GM12878 (cell line): ENCODE data around the gene SOX6. TPM values are rescaled to one million over a fixed set of nuclear protein-coding genes. Genes with fewer than 3 reads are reported as not detected.

Experiments used
- ATAC-seq: fragments of 200-7000 bp; cut with Tn5 transposase; 3 replicates; pipeline ENCODE4 v1.9.1; 2020; ENCODE audit warnings: mild to moderate bottlenecking, moderate library complexity
- BruUV-seq: library from RNA; stranded (reverse); fragments of 400-500 nt; replicated peaks from 2 replicates; lab custom pipeline; 2021; lab: Mats Ljungman, UMichigan
- CTCF ChIA-PET: fragments of 300-600 bp; sonication (Branson Sonifier 250); formaldehyde crosslinking; extraction: SDS; loops from one replicate; lab custom pipeline; 2021; ENCODE audit warnings: inconsistent platforms; lab: Yijun Ruan, JAX
- POLR2A ChIA-PET: fragments of 350-600 bp; formaldehyde crosslinking; extraction: SDS; loops from one replicate; lab custom pipeline; 2021; ENCODE audit warnings: inconsistent platforms; lab: Charles Lee
- RAD21 ChIA-PET: fragments of 300-600 bp; sonication (Branson Sonifier 250); formaldehyde crosslinking; loops from one replicate; lab custom pipeline; 2023; ENCODE audit warnings: antibody characterized with exemption; ENCODE audit not compliant: unreplicated experiment; lab: Charles Lee
- SMC1A ChIA-PET: fragments of 300-600 bp; sonication (Branson Sonifier 250); formaldehyde crosslinking; loops from one replicate; lab custom pipeline; 2023; ENCODE audit not compliant: unreplicated experiment, uncharacterized antibody; lab: Charles Lee
- DNase-seq: peaks from one replicate; pipeline ENCODE4 v3.0.0-alpha.2; 2011; ENCODE audit warnings: low read depth, low spot score
- FAIRE-seq: peaks from 3 replicates; lab custom pipeline; 2011; peaks lifted over from hg19 to GRCh38; lab: Jason Lieb, UNC
- H2AFZ ChIP-seq: 2 replicates; pipeline ENCODE4 v1.6.0; 2011; ENCODE audit warnings: low read depth, low read length, control low read depth; ENCODE audit not compliant: control insufficient read depth
- H3K27ac ChIP-seq: 2 replicates; pipeline ENCODE4 v1.5.1; 2011; ENCODE audit warnings: control low read depth; ENCODE audit not compliant: control insufficient read depth, insufficient read depth
- H3K27me3 ChIP-seq, 2 experiments: replicated peaks in 1 of 2; 2 replicates each; pipeline versions ENCODE4 v1.6.0 to v1.6.1; 2011; ENCODE audit warnings: low read length in 1 of 2; ENCODE audit not compliant: control insufficient read depth in 2 of 2, insufficient read depth in 2 of 2
- H3K36me3 ChIP-seq, 2 experiments: 2 replicates each; pipeline ENCODE4 v1.5.1; 2011; ENCODE audit warnings: low read length in 1 of 2; ENCODE audit not compliant: control insufficient read depth in 2 of 2, insufficient read depth in 2 of 2
- H3K4me1 ChIP-seq: 2 replicates; pipeline ENCODE4 v1.6.1; 2011; ENCODE audit warnings: mild to moderate bottlenecking, low read length, moderate library complexity, mixed read lengths; ENCODE audit not compliant: control insufficient read depth, insufficient read depth
- H3K4me2 ChIP-seq: 2 replicates; pipeline ENCODE4 v1.6.0; 2011; ENCODE audit warnings: control low read depth; ENCODE audit not compliant: control insufficient read depth, insufficient read depth
- H3K4me3 ChIP-seq: fragments of 200-600 bp; sonication (generic); 2 replicates; pipeline ENCODE4 v1.5.1; 2016
- H3K79me2 ChIP-seq: 2 replicates; pipeline ENCODE4 v1.6.0; 2011; ENCODE audit warnings: low read length; ENCODE audit not compliant: control insufficient read depth, insufficient read depth
- H3K9ac ChIP-seq: 2 replicates; pipeline ENCODE4 v1.8.0; 2011; ENCODE audit warnings: low read length, control low read depth, mixed read lengths; ENCODE audit not compliant: control insufficient read depth, insufficient read depth
- H3K9me3 ChIP-seq: replicated peaks from 3 replicates; pipeline ENCODE4 v1.5.1; 2011; ENCODE audit warnings: mild to moderate bottlenecking, low read length; ENCODE audit not compliant: control insufficient read depth, insufficient read depth
- H4K20me1 ChIP-seq: 2 replicates; pipeline ENCODE4 v1.6.0; 2011; ENCODE audit not compliant: control insufficient read depth, insufficient read depth
- BCL11A ChIP-seq: IDR thresholded peaks from 2 replicates; pipeline ENCODE4 v1.6.1; 2011; ENCODE audit warnings: low read depth, low read length
- CBX3 ChIP-seq: fragments of 200-600 bp; sonication (generic); IDR thresholded peaks from 2 replicates; pipeline ENCODE4 v1.6.1; 2016; ENCODE audit warnings: low read depth, borderline replicate concordance
- CBX5 ChIP-seq: sonication (generic); IDR thresholded peaks from 2 replicates; pipeline ENCODE4 v1.6.1; 2016; ENCODE audit warnings: low read depth, moderate library complexity, mild to moderate bottlenecking, inconsistent platforms
- EZH2 ChIP-seq: IDR thresholded peaks from 2 replicates; pipeline ENCODE4 v1.6.1; 2012; ENCODE audit warnings: low read depth, mild to moderate bottlenecking, control low read depth, inconsistent platforms, low read length, borderline replicate concordance; ENCODE audit not compliant: control insufficient read depth
- FOS ChIP-seq: IDR thresholded peaks from 3 replicates; pipeline ENCODE4 v1.6.1; 2011; ENCODE audit warnings: borderline replicate concordance; ENCODE audit not compliant: insufficient read length; ENCODE audit errors: extremely low read depth
- IKZF1 ChIP-seq: fragments of 450-650 bp; conservative IDR thresholded peaks from 2 replicates; pipeline ENCODE4 v1.6.1; 2017; ENCODE audit warnings: antibody characterized with exemption, mild to moderate bottlenecking
- IKZF2 ChIP-seq, 2 experiments: fragments of 450-650 bp; IDR thresholded peaks; 2 replicates each; pipeline ENCODE4 v1.6.1; 2017; ENCODE audit warnings: mild to moderate bottlenecking in 2 of 2, moderate library complexity in 2 of 2
- MYB ChIP-seq: fragments of 150-350 bp; IDR thresholded peaks from 2 replicates; pipeline ENCODE4 v1.6.1; 2014; ENCODE audit warnings: mild to moderate bottlenecking, low read depth, low read length, borderline replicate concordance
- MYC ChIP-seq: IDR thresholded peaks from 2 replicates; pipeline ENCODE4 v1.6.1; 2011; ENCODE audit warnings: mild to moderate bottlenecking, low read length, moderate library complexity, inconsistent platforms; ENCODE audit not compliant: insufficient read depth, insufficient replicate concordance, insufficient read length, severe bottlenecking
- NRF1 ChIP-seq: conservative IDR thresholded peaks from 2 replicates; pipeline ENCODE4 v1.6.1; 2011; ENCODE audit warnings: mild to moderate bottlenecking, low read depth, low read length, improper control_type of control experiment
- PAX8 ChIP-seq: fragments of 450-650 bp; IDR thresholded peaks from 2 replicates; pipeline ENCODE4 v1.6.1; 2017; ENCODE audit warnings: mild to moderate bottlenecking, moderate library complexity
- POLR2AphosphoS2 ChIP-seq: IDR thresholded peaks from 2 replicates; pipeline ENCODE4 v1.6.1; 2011; ENCODE audit warnings: low read depth, mild to moderate bottlenecking, low read length, improper control_type of control experiment, moderate library complexity
- SIX5 ChIP-seq: IDR thresholded peaks from 2 replicates; pipeline ENCODE4 v1.6.1; 2011; ENCODE audit warnings: mild to moderate bottlenecking, low read depth, low read length, moderate library complexity; ENCODE audit not compliant: severe bottlenecking
- SMC3 ChIP-seq: IDR thresholded peaks from 2 replicates; pipeline ENCODE4 v1.6.1; 2011; ENCODE audit warnings: low read length, improper control_type of control experiment, borderline replicate concordance
- SPI1 ChIP-seq: IDR thresholded peaks from 2 replicates; pipeline ENCODE4 v1.6.1; 2011; ENCODE audit warnings: low read depth, mild to moderate bottlenecking, low read length, moderate library complexity, borderline replicate concordance; ENCODE audit not compliant: insufficient read depth
- TARDBP ChIP-seq: IDR thresholded peaks from 2 replicates; pipeline ENCODE4 v1.6.1; 2016; ENCODE audit warnings: borderline replicate concordance
- TBL1XR1 ChIP-seq: IDR thresholded peaks from 2 replicates; pipeline ENCODE4 v1.6.1; 2012; ENCODE audit warnings: low read depth, low read length, improper control_type of control experiment
- ZZZ3 ChIP-seq: IDR thresholded peaks from 2 replicates; pipeline ENCODE4 v1.6.1; 2011; ENCODE audit warnings: low read depth; ENCODE audit not compliant: control insufficient read depth, insufficient read length
- WGBS: methylation state at CpG from one replicate; pipeline ENCODE4 v1.1.6; 2016; ENCODE audit warnings: low lambda C conversion rate; ENCODE audit not compliant: insufficient replicate concordance, insufficient coverage; ENCODE audit errors: missing lambda C conversion rate; 5-methylcytosine and 5-hydroxymethylcytosine counted together
- in situ Hi-C: fragments of 300-500 bp; cut with MboI; formaldehyde crosslinking; loops from 9 replicates; pipeline ENCODE4 v1.14.3; 2018; ENCODE audit warnings: mixed read lengths
- intact Hi-C: fragments of 100-400 bp; cut with micrococcal nuclease; formaldehyde crosslinking; loops from one replicate; pipeline ENCODE4 v1.14.2; 2022; ENCODE audit not compliant: unreplicated experiment
- polyA plus RNA-seq, 11 experiments: library from polyadenylated mRNA; depleted of rRNA in 4 of 11; unstranded in 6 of 11; stranded (reverse) in 5 of 11; fragments of >200 nt; fragmentation: Nextera tagmentation in 4 of 11; fragmentation: Illumina TruSeq in 1 of 11; extraction: Ambion mirVana in 4 of 11; extraction: Trizol in 1 of 11; gene quantifications; 1 replicate in 1 of 11; 2 replicates in 10 of 11; pipeline versions ENCODE4 v1.2.1 to v1.2.3, GENCODE V29; 2011 to 2016; ENCODE audit warnings: inconsistent platforms in 2 of 11, missing spikeins in 2 of 11, low read depth in 1 of 11
- total RNA-seq, 4 experiments: library from RNA; depleted of rRNA in 3 of 4; stranded (reverse); fragments of >200 nt in 3 of 4; fragmentation: Illumina TruSeq in 1 of 4; extraction: Trizol in 1 of 4; gene quantifications; 2 replicates each; pipeline versions ENCODE4 v1.2.1 to v1.2.3, GENCODE V29; 2013 to 2021
- TF ChIP-seq, protein P1 (sequence below): fragments of 450-650 bp; IDR thresholded peaks from 2 replicates; pipeline ENCODE4 v1.6.1; 2018; ENCODE audit warnings: mild to moderate bottlenecking, low read depth, moderate library complexity; ENCODE audit not compliant: partially characterized antibody
- TF ChIP-seq, protein P2 (sequence below): IDR thresholded peaks from 2 replicates; pipeline ENCODE4 v1.6.1; 2011; ENCODE audit warnings: borderline replicate concordance, low read depth, mild to moderate bottlenecking, moderate library complexity, low read length; ENCODE audit not compliant: insufficient read depth, poor library complexity, severe bottlenecking

Gene SOX6
- total and polyA plus RNA-seq, 10 of the 15 experiments (the other 5 are each of a cell fraction or from before 2014, with no cell fraction given) = 0.03 to 0.71 (median 0.29) TPM; not detected in 4

DNA sequence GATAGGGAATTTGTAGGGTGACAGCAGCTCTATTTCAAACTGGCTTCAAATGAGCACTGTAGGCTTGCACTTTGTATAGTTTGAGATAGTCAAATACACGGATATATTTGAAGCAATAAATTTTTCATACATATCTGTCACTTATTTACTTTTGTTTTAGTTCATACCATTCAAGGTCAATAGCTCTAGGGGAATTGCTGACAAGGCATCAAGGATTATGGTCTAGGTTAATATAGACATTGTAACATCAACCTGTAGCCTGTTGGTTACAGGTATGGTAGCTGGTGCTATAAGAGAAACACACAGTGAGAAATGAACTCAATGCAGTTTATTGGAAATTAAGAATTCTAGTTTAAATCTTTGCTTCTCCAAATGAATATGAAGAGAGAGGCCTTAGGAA lies 267.6 kb downstream of the SOX6 start:
- Histone ChIP-seq H2AFZ (no peak overlapping the region), H3K4me2 (no peak overlapping the region), H3K79me2 (no peaks in the 10 kb centered on the region), H3K36me3 (no peaks in the 10 kb centered on the region), H3K27ac (no peak overlapping the region)
- CTCF ChIA-PET = no interaction called here
- RAD21 ChIA-PET = no interaction called here
- SMC1A ChIA-PET = no interaction called here
- TF ChIP-seq SMC3 (no peak), BCL11A (no peak), IKZF2 (IDR thresholded peaks at IDR 0.05) (no peak), PAX8 (no peak), CBX3 (no peak), IKZF1 (no peak), EZH2 (no peak), MYC (no peak), MYB (no peak), TARDBP (no peak), ZZZ3 (no peak), FOS (no peak), POLR2AphosphoS2 (no peak), SPI1 (no peak), SIX5 (no peak), CBX5 (no peak), NRF1 (no peak), TBL1XR1 (no peak)
- TF ChIP-seq, protein P1, sequence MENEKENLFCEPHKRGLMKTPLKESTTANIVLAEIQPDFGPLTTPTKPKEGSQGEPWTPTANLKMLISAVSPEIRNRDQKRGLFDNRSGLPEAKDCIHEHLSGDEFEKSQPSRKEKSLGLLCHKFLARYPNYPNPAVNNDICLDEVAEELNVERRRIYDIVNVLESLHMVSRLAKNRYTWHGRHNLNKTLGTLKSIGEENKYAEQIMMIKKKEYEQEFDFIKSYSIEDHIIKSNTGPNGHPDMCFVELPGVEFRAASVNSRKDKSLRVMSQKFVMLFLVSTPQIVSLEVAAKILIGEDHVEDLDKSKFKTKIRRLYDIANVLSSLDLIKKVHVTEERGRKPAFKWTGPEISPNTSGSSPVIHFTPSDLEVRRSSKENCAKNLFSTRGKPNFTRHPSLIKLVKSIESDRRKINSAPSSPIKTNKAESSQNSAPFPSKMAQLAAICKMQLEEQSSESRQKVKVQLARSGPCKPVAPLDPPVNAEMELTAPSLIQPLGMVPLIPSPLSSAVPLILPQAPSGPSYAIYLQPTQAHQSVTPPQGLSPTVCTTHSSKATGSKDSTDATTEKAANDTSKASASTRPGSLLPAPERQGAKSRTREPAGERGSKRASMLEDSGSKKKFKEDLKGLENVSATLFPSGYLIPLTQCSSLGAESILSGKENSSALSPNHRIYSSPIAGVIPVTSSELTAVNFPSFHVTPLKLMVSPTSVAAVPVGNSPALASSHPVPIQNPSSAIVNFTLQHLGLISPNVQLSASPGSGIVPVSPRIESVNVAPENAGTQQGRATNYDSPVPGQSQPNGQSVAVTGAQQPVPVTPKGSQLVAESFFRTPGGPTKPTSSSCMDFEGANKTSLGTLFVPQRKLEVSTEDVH = no peak
- TF ChIP-seq, protein P2, sequence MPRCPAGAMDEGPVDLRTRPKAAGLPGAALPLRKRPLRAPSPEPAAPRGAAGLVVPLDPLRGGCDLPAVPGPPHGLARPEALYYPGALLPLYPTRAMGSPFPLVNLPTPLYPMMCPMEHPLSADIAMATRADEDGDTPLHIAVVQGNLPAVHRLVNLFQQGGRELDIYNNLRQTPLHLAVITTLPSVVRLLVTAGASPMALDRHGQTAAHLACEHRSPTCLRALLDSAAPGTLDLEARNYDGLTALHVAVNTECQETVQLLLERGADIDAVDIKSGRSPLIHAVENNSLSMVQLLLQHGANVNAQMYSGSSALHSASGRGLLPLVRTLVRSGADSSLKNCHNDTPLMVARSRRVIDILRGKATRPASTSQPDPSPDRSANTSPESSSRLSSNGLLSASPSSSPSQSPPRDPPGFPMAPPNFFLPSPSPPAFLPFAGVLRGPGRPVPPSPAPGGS = no peak
- TF ChIP-seq, all 136 proteins: peak for 0
- Histone ChIP-seq H3K27me3 (no peaks in the 10 kb centered on the region), H3K9ac (no peak overlapping the region), H3K4me1 (no peaks in the 10 kb centered on the region), H4K20me1 (no peaks in the 10 kb centered on the region), H3K4me3 (no peak overlapping the region), H3K9me3 (no peaks in the 10 kb centered on the region)
- ATAC-seq = no peak
- no peak for FAIRE-seq
- no peak for DNase-seq
- intact Hi-C loops = no loop called here
- POLR2A ChIA-PET = no interaction called here
- 0% methylated on average over 1 of the region's 1 CpG for WGBS
- no TSS peak for BruUV-seq
- in situ Hi-C loops = no loop called here
